HG03442 (cell line): ENCODE data around the gene RAD51B.
A peak's percentile ranks its signal among the peaks of the same experiment; 100 is the strongest.

Source experiments
- ATAC-seq: cut with Tn5 transposase; IDR thresholded peaks from one replicate; pipeline ENCODE4 v1.9.1; 2021; ENCODE audit warnings: mild to moderate bottlenecking, moderate library complexity; ENCODE audit not compliant: unreplicated experiment

Gene RAD51B

GRCh38 chr14:68469208-68469713 is 649.7 kb downstream of the RAD51B start:
- no peak for ATAC-seq

DNA sequence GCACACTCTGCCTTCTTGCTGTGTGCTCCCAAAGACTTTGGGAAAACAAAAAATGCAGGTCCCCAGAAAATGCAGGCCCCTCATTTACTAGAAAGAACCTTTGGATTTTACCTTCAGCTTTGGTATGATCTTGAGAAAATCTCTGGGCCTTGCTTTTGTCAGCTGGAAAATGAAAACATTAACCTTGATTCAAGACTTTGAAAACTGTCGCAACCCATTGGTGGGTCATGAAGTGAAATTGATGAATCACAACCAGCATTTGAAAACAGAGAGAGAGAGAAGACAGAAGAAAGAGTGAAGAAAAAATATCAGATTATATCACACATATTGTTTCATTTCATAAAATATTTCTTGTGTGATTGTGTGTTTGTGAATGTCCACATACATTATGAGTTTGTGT is 650.8 kb downstream of the RAD51B start:
- ATAC-seq = no peak

DNA sequence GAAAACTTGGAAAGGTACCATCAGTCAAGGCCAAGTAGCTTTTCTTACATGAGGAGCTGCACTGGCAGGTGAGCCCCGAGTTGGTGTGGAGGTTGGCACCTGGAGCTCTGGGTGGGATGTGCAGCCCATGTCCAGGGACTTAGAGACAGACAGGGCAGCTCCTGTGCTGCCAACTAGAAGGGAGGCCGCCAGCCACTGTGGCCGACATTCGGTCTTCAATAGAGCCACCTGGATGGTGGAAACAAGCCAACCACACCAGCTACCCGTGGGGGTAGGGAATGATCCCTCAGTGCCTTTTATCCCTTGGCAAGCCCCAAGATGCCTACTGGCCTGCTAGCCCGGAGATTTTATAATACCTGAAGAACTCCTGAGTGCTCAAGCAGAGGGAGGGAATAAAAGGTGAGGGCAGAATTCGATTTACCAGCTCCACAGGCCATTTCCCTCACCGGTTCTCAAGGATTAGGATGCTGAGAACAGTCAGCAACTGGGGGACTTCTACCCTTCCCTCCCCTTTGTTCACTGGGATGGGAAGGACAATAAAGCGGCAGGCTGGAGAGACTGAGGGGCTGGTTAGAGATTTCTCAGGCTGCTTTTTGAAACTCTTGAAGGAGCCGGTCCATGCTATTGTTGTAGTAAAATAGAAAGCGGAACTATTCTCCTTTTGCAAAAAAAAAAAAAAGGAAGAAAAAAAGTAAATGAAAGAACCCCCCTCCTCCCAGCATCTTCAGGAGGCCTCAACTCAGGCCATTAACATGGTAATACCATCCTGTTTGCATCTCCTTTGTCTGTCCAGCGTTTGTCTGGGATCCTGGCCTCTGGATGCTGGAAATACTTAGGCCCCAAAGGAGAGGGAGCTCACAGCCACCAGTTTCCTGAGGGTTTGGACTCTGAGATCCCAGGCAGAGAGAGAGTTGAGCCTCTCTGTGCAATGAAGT is 651.7 kb downstream of the RAD51B start:
- ATAC-seq = no peak

DNA sequence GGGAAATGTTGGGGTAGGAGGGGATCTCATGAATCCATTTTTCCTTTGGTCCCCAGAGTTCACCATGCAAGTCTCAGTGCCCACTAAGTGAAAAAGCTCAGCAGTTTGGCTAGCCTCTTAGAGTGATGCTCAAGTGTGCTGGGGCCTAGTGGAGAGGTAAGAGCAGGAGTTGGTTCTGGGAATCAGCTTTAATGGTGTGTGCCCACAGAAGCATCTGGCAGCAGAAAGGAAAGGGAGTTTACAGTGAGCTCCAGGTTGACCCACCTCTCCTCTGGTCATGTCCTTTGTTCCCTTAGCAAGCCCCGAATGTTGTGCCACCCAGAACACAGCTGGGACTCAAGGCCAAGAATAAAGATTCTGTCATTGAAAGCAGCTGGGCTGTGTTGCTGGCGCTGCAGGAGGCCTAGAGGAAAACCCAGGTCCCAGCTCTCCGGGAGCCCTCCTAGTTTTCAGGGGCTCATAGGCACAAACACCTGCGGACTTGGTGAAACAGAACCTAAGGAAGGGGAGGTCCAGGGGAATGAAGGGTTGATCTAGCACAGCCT is 652.5 kb downstream of the RAD51B start:
- no peak for ATAC-seq

DNA sequence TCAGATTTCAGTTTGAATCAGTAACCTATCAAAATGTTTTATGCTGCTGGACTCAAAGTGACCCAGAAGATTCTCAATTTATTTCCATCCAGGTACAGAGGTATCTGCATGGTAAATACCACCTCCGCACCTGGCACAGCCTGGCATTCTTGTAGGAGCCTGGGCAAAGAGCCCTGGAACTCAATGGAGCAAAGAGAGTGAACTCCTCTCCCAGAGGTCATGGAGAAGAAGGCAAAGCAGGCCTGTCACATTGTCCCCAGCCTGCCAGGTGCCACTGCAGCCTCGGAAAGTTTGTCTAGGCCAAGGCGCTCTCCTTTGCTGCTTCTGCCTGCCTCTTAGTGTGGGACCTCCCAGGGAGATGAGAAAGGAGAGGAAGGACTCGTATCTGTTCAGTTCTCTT is 653.5 kb downstream of the RAD51B start:
- no peak for ATAC-seq

DNA sequence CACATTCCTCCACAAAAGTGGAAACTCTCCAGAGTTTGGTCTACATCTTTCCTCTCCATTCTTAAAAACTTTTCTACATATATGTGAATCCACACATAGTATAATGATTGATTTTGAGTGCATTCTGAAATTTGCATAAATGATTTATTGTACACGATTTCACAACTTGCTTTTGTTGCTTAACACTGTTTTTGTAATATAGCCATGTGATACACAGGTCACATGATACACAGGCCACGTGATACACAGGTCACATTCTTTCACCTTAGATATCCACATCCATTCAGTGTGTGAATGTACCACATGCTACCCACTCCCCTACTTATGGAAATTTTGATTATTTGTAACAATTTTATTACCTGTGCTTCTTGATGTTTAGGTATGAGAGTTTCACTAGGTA is 654.2 kb downstream of the RAD51B start:
- ATAC-seq = no peak

DNA sequence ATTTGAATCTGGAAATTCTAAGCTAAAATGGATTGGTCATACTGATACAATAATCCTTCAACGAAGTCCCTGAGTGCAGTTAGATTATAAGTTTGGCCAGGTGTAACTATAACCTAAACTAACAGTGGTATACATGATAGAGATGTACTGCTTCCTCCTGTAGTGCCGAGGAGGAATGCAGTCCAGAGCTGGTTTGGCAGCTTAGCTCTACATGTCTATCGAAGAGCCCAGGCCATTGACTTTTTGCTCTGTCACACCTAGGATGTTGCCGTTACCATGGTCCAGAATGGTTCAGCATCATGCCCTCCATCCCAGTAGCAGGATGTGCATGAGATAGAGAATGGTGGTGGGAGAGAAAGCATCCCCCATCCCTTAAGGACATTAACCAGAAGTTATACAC is 655.2 kb downstream of the RAD51B start:
- no peak for ATAC-seq

- ATAC-seq = no peak
These were observed 656.2 kb downstream of the RAD51B start for GRCh38 chr14:68475802-68476201.

DNA sequence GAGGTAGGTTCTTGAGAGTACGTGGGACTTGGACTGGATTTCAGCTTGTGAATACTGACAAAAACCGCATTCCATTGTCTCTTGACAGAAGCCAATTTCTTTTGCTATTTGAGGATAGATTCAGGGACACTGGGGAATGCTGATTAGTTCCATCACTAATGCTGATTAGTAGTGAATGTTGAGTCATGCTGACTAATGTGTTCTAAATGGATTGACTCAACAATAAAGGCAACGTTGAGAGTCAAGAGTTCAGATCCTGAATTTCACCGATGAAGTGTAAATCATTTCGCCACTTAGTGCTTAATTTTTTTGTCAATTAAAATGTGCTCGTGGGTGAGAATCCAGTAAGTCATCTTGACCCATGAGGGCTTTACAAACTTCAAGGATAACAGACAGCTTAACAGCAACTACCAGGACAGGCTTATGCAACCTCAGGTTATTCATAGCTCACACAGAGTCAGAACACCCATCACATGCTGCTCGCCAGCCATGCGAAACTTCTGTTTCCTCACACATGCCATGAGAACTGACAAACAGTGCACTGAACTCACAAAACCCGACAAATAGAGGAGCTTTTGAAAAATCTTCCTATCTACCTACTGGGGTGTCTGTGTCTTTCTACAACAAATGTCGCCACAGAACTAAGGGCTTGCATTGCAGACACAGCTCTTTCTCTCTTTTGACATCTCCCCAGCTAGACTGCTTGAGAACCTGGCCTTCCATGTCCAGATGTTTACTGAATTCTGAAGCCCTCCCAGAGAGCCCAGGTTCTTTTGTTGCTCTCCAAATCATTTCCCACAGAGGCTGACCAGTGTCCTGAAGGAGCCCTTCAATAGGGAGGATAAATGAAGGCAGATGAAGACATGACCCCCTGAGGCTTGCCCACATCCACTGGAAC is 656.9 kb downstream of the RAD51B start:
- ATAC-seq = peak; percentile 87

DNA sequence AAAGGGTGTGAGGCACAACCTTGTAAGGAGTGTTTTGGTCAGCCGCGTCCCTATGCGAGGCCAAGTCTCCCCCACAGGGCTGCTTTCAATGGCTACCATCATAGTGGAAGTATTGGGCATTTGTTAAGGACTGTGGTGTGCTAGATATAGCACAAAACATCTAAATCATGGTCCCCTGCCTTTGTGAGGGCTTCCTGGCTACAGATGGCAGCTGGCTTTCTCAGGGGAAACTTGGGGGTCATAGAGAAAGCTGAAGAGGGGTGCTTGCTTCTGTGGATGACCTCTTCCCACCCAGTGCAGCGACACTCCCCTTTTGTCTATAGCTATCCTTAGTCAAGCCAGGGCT is 657.5 kb downstream of the RAD51B start:
- no peak for ATAC-seq

GRCh38 chr14:68477461-68478085 is 658.0 kb downstream of the RAD51B start:
- ATAC-seq = no peak

DNA sequence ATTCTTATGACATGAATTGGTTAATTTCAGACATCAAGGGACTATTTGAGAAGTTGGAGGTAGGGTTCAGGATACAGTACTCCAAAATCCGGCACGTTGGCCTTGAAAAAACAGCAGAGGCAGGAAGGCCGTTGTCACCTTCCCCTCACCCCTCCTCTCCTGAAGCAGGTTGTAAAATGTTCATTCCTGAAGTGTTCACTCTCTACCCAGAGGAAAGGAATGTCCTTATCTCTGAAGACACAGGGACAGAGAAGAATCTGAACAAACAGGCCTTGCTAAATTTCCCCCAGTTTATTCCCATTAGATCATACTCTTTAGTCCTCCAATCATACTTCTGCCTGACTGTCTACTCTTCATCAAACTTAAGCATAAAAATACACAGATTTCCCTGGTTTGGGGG is 659.7 kb downstream of the RAD51B start:
- ATAC-seq = no peak

DNA sequence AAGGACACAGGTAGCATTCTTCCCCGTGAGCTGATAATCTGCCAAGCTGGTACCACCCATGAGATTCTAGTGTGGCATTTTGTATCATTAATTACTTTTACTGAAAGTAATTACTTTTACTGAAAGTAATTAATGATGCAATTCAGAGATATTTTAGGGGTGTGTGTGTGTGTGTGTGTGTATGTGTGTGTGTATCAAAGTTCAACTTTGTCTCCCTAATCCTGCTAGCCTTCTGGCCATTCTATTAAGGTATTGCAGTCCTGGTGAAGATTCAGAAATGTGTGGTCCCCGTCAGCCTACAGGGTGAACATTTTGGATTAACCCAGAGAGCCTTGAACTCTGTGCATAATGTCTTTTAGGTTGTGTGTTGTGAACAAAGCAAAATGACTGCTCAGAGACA is 662.4 kb downstream of the RAD51B start:
- ATAC-seq = no peak

GRCh38 chr14:68482772-68483395 is 663.3 kb downstream of the RAD51B start:
- ATAC-seq = no peak

GRCh38 chr14:68486033-68486732 is 666.6 kb downstream of the RAD51B start:
- no peak for ATAC-seq

DNA sequence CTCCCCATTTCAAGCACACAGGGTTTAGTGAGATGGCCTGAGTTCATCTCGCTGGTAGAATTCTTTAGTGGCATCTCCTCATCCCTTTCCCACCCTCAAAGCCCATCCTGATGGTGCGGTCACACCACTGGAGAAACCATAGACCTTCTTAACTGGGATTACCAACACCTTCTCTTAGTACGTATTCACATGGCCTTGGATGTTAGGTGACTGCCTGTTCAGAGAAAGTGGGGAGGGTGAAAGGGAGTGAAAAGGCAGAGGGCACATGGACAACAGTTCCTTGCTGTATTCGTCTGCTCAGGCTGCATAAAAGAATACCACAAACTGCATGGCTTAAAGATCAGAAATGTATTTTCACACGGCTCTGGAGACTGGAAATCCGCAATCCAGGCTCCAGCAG is 667.2 kb downstream of the RAD51B start:
- no peak for ATAC-seq

GRCh38 chr14:68487805-68488590 is 668.4 kb downstream of the RAD51B start:
- no peak for ATAC-seq

DNA sequence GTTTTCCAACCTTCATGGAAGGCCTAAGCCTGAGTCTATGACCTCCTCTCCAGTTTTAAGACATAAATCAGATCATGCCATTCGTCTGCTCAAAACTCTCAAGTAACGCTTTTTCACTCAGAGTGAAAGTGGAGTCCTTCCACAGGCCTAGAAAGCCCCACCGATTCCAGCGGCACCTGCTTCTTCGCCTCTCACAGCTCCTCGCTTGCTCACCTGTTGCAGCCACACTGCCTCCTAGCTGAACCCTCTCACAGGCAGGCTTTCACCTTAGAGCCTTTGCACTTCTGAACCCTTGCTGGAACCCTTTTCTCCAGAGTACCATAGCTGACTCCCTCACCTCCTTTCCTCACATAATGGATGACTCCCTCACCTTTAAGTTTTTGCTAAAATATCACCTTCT is 672.2 kb downstream of the RAD51B start:
- ATAC-seq = no peak
